ENCODE measurements around the gene CFAP46. TPM values are rescaled to one million over a fixed set of nuclear protein-coding genes. Genes with fewer than 3 reads are reported as not detected.
"Not testable (repeated sequence)": the region's sequence is repeated elsewhere in the genome, so short reads cannot be mapped to it uniquely, and the experiment has no call there.

Gene CFAP46
- total RNA-seq, 1 donor from 2014 or later: not detected

DNA sequence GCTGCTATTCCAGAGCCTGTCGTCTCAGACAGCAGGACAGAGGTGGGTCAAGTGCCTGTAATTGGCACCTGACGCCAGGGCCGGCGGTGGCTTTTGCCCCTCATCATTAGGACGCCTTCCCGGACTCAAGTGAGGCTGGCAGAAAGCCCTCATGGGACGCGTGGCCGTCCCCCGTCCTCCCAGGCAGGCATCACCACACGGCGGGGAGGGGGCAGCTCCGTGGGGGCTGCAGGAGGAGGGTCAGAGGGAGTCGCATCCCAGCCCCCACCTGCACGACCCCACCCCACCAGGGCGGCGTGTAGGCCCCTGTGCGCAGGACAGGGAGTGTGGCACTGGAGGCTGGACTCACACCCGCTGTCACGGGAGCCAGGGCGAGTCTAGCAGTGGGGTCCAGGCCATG is 16.3 kb downstream of the CFAP46 start:
- intact Hi-C loops (cut with micrococcal nuclease): no loop called here

DNA sequence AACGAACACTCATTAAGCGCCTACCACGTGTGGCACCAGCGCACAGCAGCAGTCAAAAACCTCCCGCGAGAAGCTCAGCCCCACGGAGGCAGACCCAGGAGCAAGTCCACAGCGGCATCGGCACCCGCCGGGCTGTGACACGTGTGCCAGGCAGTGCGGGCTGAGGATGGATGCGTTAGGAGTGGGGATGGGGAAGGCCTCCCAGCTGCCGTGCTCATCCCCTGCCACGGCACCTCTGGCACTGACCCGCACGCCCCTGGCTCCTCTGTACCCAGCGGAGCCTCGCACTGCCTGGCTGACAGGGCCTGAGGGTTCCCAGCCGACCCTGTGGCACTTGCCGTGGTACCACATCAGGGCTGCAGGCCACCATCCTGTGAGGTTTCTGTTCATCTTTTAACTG is 16.8 kb downstream of the CFAP46 start:
- Mint-ChIP-seq H3K4me1 (no peaks in the 10 kb centered on the region), H3K27ac (no peak overlapping the region), H3K27me3 (no peaks in the 10 kb centered on the region), H3K9me3 (no peaks in the 10 kb centered on the region), H3K4me3 (no peak overlapping the region), H3K36me3 (ENCODE audit: low read depth) (no peaks in the 10 kb centered on the region)
- intact Hi-C loops (cut with micrococcal nuclease): no loop called here
- no peak for DNase-seq

More for the DNA sequence above, 16.3 kb downstream of the CFAP46 start:
- Mint-ChIP-seq H3K4me3 (no peak overlapping the region), H3K27me3 (no peaks in the 10 kb centered on the region), H3K36me3 (ENCODE audit: low read depth) (no peaks in the 10 kb centered on the region), H3K4me1 (no peaks in the 10 kb centered on the region), H3K9me3 (no peaks in the 10 kb centered on the region), H3K27ac (no peak overlapping the region)
- no peak for DNase-seq

GRCh38 chr10:132925071-132925561 is 17.3 kb downstream of the CFAP46 start:
- no peaks in the 10 kb centered on the region for H3K36me3 Mint-ChIP-seq (ENCODE audit: low read depth)
- no peaks in the 10 kb centered on the region for H3K27me3 Mint-ChIP-seq
- H3K9me3 Mint-ChIP-seq: no peaks in the 10 kb centered on the region
- intact Hi-C loops (cut with micrococcal nuclease): no loop called here
- H3K27ac Mint-ChIP-seq: no peak overlapping the region
- H3K4me3 Mint-ChIP-seq: no peak overlapping the region
- DNase-seq: no peak
- H3K4me1 Mint-ChIP-seq: no peaks in the 10 kb centered on the region

DNA sequence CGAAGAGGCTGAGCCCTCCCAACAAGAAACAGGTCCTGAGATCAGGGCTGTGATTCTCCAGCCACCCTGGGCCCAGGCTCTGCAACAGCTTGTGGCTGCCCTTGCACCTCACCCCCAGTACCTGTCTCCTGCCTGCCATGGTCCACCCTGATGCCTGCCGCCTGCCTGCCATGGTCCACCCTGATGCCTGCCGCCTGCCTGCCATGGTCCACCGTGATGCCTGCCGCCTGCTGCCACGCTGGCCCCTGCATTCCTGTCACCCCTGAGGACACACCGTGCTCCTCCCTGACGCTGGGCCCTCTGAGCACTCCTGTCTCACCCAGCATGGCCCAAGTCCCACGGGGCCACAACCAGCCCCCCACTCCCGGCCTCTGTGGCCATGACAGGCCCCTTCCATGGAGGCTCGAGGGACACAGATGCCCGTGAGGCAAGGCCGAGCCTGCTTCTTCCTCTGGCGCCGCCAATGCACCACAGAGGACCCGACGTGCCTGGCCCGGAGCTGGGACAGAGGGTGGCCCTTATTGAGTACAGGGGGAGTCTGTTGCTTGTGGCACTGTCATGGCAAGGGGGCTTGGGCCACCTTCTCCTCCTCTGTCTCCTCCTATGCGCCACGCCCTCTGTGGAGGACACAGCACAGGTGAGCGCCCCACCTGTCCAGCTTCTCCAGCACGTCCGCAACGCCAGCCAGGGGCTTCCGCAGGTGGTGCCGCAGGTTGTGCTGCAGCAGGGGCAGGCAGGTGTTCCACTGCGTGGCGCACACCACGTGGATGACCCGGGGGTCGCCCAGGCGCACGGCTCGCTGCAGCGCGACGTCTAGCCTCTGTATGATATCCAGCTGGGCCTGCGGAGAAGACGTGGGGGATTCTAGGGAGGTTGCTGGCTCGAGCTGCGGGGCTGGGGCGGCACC is 18.1 kb downstream of the CFAP46 start:
- Mint-ChIP-seq H3K4me3 (no peak overlapping the region), H3K27me3 (no peaks in the 10 kb centered on the region), H3K4me1 (no peaks in the 10 kb centered on the region), H3K27ac (no peak overlapping the region), H3K9me3 (no peaks in the 10 kb centered on the region), H3K36me3 (ENCODE audit: low read depth) (no peaks in the 10 kb centered on the region)
- intact Hi-C loops (cut with micrococcal nuclease): no loop called here
- DNase-seq: no peak

GRCh38 chr10:132923384-132923783 is 19.0 kb downstream of the CFAP46 start:
- H3K27ac Mint-ChIP-seq; H3K36me3 Mint-ChIP-seq (ENCODE audit: low read depth); H3K4me1 Mint-ChIP-seq; H3K9me3 Mint-ChIP-seq; H3K27me3 Mint-ChIP-seq; DNase-seq; intact Hi-C loops (cut with micrococcal nuclease); H3K4me3 Mint-ChIP-seq: not testable (repeated sequence)

DNA sequence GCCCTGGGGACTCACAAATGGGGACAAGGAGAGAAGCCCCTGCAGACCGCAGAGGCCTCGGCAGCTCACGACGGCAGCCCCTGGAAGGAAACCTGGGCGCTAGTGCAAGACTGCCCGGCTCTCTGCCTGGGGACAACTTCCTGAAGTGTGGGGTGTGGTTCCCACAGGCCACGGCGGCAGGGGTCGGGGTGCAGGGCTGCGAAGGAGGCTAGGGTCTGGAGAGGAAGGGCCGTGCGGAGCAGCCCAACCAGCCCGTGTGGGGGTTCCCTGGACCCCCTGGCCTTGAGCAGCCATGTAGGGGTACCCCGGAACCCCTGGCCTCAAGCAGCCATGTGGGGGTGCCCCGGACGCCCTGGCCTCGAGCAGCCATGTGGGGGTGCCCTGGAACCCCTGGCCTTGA is 19.5 kb downstream of the CFAP46 start:
- Mint-ChIP-seq H3K27me3 (no peaks in the 10 kb centered on the region), H3K9me3 (no peaks in the 10 kb centered on the region)

GRCh38 chr10:132921818-132922807 is 20.3 kb downstream of the CFAP46 start:
- Mint-ChIP-seq H3K9me3 (no peaks in the 10 kb centered on the region), H3K27ac (no peak overlapping the region), H3K36me3 (ENCODE audit: low read depth) (no peaks in the 10 kb centered on the region), H3K27me3 (no peaks in the 10 kb centered on the region), H3K4me3 (no peak overlapping the region), H3K4me1 (no peaks in the 10 kb centered on the region)
- intact Hi-C loops (cut with micrococcal nuclease): no loop called here
- DNase-seq: no peak

More for the DNA sequence above, 19.5 kb downstream of the CFAP46 start:
- H3K27ac Mint-ChIP-seq: no peak overlapping the region
- H3K4me1 Mint-ChIP-seq: no peaks in the 10 kb centered on the region
- intact Hi-C loops (cut with micrococcal nuclease): no loop called here
- H3K4me3 Mint-ChIP-seq: no peak overlapping the region
- no peak for DNase-seq
- H3K36me3 Mint-ChIP-seq (ENCODE audit: low read depth): no peaks in the 10 kb centered on the region

- Mint-ChIP-seq H3K27me3 (no peaks in the 10 kb centered on the region), H3K36me3 (ENCODE audit: low read depth) (no peaks in the 10 kb centered on the region), H3K9me3 (no peaks in the 10 kb centered on the region), H3K27ac (no peak overlapping the region), H3K4me1 (no peaks in the 10 kb centered on the region), H3K4me3 (no peak overlapping the region)
- intact Hi-C loops (cut with micrococcal nuclease): no loop called here
- no peak for DNase-seq
These were observed 21.3 kb downstream of the CFAP46 start for GRCh38 chr10:132921086-132921485.

DNA sequence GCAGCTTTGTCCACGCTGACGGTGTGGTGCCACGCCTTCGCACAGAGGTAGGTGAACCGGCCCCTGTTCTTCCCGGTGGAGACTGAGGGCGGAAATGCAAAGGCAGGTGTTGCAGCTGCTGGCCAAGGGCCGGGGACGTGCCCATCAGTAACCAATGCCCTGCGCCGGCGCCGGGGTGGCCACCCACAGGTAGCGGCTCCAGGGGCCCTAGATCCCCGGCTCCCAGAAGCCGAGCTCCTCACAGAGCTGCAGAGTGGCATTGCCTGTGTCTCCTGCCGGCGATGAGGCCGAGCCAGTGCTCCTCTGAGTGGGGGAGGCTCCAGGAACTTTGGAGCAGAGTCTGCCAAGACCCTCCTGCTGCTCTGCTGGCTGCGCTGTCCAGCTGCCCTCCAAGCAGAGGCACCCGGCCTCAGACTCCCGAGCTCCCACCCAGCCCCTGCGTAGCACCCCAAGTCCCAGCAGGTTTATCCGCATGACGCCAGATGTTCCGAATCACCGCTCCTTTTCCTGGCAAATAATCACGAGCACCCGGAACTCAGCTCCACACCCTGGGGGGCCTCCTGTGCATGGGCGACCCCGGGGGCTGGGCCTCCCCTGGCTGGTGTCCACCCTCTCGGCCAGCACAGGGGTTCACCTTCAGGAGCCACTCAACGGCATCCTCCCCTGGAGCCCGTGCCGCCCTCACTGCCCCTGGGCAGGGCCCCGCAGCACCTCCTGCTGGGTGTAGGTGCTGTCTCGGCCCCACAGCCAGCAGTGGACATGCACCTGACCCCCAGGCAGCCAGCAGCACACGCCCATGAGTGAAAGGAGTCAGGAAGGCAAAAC is 22.1 kb downstream of the CFAP46 start:
- no peaks in the 10 kb centered on the region for H3K9me3 Mint-ChIP-seq
- no peak overlapping the region for H3K4me3 Mint-ChIP-seq
- intact Hi-C loops (cut with micrococcal nuclease): no loop called here
- H3K4me1 Mint-ChIP-seq: no peaks in the 10 kb centered on the region
- no peaks in the 10 kb centered on the region for H3K27me3 Mint-ChIP-seq
- DNase-seq: no peak
- H3K27ac Mint-ChIP-seq: no peak overlapping the region
- no peaks in the 10 kb centered on the region for H3K36me3 Mint-ChIP-seq (ENCODE audit: low read depth)

DNA sequence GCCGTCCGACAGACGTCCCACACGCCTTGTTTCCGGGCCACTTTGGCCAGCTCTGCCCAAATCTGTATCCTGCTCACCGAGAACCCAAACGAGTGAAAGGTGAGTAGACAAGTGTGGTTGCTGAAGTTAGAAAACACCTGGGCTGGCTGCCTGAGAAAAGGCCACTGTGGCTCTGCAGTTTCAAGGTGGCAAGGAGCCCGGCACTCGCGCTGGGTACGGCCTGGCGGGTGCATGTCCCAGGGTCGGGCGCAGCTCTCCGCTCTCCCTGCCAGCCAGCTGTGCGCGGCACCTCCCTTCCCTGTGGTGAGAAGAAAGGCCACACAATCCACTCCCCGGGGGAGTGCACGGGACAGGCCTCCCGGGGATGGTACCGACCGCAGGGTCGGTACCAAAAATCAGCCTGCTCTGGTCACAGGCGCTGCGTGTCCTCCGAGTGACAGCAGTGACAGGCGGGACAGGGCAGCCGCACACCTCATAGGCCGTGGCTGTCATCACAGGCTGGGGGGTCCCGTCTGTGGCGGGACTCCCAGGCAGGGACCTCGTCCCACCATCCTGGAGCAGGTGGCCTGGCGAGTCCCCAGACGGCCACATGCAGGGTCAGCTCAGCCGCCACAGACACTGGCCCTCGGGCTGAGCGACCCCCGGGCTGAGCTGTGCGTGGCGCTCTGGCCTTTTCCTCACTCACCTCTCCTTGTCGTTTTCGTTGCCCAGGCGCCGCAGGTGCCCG is 22.8 kb downstream of the CFAP46 start:
- Mint-ChIP-seq H3K27ac (no peak overlapping the region), H3K36me3 (ENCODE audit: low read depth) (no peaks in the 10 kb centered on the region), H3K4me1 (no peaks in the 10 kb centered on the region), H3K4me3 (no peak overlapping the region), H3K9me3 (no peaks in the 10 kb centered on the region), H3K27me3 (no peaks in the 10 kb centered on the region)
- DNase-seq: no peak
- intact Hi-C loops (cut with micrococcal nuclease): no loop called here

DNA sequence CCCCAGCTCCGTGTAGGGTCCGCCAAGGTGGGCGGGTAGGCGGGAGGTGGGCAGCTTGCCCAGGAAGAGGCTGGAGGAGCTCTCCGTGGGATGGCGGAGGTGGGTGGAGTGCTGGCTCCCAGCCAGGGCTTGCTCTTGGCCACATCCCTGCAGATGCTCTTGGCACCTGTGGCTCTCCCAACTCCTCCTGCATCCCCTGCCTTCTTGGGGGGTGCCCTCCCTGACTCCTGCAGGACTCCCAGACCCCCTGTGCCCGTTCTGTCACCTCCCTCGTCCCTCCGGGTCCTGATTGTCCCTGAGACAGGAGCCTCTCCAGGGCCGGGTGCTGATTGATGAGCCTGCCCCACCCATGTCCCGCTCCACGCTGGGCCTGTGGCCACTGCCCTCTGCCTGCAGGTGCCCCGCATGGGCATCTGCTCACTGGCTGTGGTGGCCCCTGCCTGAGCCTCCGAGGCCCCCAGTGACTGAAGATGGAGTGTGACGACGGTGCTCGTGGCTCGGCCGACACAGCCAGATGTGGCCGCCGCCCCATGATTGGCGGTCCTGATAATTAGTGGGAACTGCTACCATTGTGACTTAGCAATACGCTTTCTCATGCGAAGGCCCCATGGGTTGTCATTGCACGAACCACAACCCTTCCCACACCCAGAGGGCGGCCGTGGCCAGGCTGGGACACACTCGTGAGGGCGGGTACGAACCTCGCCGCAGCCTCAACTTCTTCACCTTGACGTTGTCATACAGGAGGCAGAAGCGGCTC is 23.6 kb downstream of the CFAP46 start:
- Mint-ChIP-seq H3K27ac (no peak overlapping the region), H3K36me3 (ENCODE audit: low read depth) (no peaks in the 10 kb centered on the region), H3K27me3 (no peaks in the 10 kb centered on the region), H3K4me1 (no peaks in the 10 kb centered on the region), H3K4me3 (no peak overlapping the region), H3K9me3 (no peaks in the 10 kb centered on the region)
- intact Hi-C loops (cut with micrococcal nuclease): no loop called here
- DNase-seq: no peak

GRCh38 chr10:132918264-132918616 is 24.1 kb downstream of the CFAP46 start:
- no peaks in the 10 kb centered on the region for H3K27me3 Mint-ChIP-seq
- intact Hi-C loops (cut with micrococcal nuclease): no loop called here
- H3K4me1 Mint-ChIP-seq: no peaks in the 10 kb centered on the region
- H3K36me3 Mint-ChIP-seq (ENCODE audit: low read depth): no peaks in the 10 kb centered on the region
- DNase-seq: no peak
- no peak overlapping the region for H3K4me3 Mint-ChIP-seq
- H3K27ac Mint-ChIP-seq: no peak overlapping the region
- no peaks in the 10 kb centered on the region for H3K9me3 Mint-ChIP-seq
